Endothelial cell of umbilical vein (primary cell): Measurements from ENCODE around the gene AGR2.

Experiments used
- EZH2 ChIP-seq: IDR thresholded peaks from 2 replicates; pipeline ENCODE4 v1.6.1; 2012; ENCODE audit warnings: borderline replicate concordance, low read depth, mild to moderate bottlenecking, moderate library complexity, low read length, inconsistent platforms; ENCODE audit not compliant: severe bottlenecking
- FOS ChIP-seq: IDR thresholded peaks from 2 replicates; pipeline ENCODE4 v1.6.1; 2011; ENCODE audit warnings: mild to moderate bottlenecking, low read length, moderate library complexity, borderline replicate concordance; ENCODE audit not compliant: insufficient read depth
- JUN ChIP-seq: IDR thresholded peaks from 2 replicates; pipeline ENCODE4 v1.6.1; 2011; ENCODE audit warnings: borderline replicate concordance, low read depth; ENCODE audit not compliant: insufficient read length, insufficient read depth
- MYC ChIP-seq: IDR thresholded peaks from one replicate; pipeline ENCODE4 v1.6.1; 2011; ENCODE audit warnings: mild to moderate bottlenecking, low read depth, low read length
- POLR2A ChIP-seq: IDR thresholded peaks from 2 replicates; pipeline ENCODE4 v1.6.1; 2012; ENCODE audit warnings: low read depth, mild to moderate bottlenecking, control low read depth, low read length
- POLR2AphosphoS5 ChIP-seq: IDR thresholded peaks from 2 replicates; pipeline ENCODE4 v1.6.1; 2012; ENCODE audit warnings: low read depth, mild to moderate bottlenecking, control low read depth, low read length, moderate library complexity; ENCODE audit not compliant: insufficient read depth
- TF ChIP-seq, protein P1 (sequence below), 2 donors: IDR thresholded peaks; 1 replicate in 1 of 2; 2 replicates in 1 of 2; pipeline ENCODE4 v1.5.1; 2011; ENCODE audit warnings: low read length in 2 of 2, mild to moderate bottlenecking in 2 of 2, moderate library complexity in 2 of 2, control low read depth in 1 of 2, inconsistent platforms in 1 of 2, low read depth in 1 of 2; ENCODE audit not compliant: insufficient read depth in 1 of 2; ENCODE audit errors: extremely low read depth in 1 of 2
- TF ChIP-seq, protein P2 (sequence below): IDR thresholded peaks from 2 replicates; pipeline ENCODE4 v1.6.1; 2011; ENCODE audit not compliant: insufficient read depth, insufficient read length

DNA sequence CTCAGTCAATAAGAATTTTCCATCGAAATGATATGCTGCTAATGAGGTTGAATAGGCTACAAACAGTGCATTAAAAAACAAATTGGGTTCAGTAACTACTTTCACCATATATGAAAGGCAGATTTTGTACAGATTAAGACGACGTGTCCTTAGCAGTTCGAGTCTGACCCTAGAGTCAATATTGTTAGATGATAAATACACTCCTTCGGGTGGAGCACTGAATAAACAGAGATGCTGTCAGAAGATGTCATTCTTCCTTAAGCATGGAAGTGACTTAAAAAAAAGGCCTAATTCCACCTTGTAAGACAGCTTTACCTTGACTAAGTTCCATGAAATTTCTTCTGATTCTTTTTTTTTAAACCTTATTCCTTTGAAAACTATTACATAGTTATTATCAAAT lies 5.8 kb upstream of the AGR2 start:
- TF ChIP-seq, protein P1, sequence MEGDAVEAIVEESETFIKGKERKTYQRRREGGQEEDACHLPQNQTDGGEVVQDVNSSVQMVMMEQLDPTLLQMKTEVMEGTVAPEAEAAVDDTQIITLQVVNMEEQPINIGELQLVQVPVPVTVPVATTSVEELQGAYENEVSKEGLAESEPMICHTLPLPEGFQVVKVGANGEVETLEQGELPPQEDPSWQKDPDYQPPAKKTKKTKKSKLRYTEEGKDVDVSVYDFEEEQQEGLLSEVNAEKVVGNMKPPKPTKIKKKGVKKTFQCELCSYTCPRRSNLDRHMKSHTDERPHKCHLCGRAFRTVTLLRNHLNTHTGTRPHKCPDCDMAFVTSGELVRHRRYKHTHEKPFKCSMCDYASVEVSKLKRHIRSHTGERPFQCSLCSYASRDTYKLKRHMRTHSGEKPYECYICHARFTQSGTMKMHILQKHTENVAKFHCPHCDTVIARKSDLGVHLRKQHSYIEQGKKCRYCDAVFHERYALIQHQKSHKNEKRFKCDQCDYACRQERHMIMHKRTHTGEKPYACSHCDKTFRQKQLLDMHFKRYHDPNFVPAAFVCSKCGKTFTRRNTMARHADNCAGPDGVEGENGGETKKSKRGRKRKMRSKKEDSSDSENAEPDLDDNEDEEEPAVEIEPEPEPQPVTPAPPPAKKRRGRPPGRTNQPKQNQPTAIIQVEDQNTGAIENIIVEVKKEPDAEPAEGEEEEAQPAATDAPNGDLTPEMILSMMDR (IDR thresholded peaks at IDR 0.05; ENCODE audit: extremely low read depth in 1 of 2, insufficient read depth in 1 of 2, low read depth in 1 of 2, low read length in 2 of 2): no peak
- TF ChIP-seq POLR2A: no peak
- TF ChIP-seq, protein P2, sequence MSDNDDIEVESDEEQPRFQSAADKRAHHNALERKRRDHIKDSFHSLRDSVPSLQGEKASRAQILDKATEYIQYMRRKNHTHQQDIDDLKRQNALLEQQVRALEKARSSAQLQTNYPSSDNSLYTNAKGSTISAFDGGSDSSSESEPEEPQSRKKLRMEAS: no peak
- no peak for TF ChIP-seq POLR2AphosphoS5
- no peak for TF ChIP-seq JUN
- no peak for TF ChIP-seq EZH2
- no peak for TF ChIP-seq MYC
- no peak for TF ChIP-seq FOS
